NCI-H774 (cell line): ENCODE measurements around the gene SEC63.
A peak's percentile ranks its signal among the peaks of the same experiment; 100 is the strongest.
"Not testable (repeated sequence)": the region's sequence is repeated elsewhere in the genome, so short reads cannot be mapped to it uniquely, and the experiment has no call there.

Experiments
- DNase-seq: peaks from one replicate; lab custom pipeline; 2025; lab: John Stamatoyannopoulos, UW

Gene SEC63

DNA sequence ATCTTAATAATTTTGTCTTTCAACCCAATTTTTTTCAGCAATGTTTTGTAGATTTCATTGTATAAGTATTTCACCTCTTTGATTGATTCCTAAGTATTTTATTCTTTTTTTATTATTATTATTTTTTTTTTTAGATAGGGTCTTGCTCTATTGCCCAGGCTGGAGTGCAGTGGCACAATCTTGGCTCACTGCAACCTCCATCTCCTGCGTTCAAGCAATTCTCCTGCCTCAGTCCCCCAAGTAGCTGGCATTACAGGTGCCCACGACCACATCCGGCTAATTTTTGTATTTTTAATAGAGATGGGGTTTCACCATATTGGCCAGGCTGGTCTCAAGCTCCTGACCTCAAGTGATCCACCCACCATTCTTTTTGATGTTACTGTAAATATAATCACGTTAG is 97.0 kb downstream of the SEC63 start:
- DNase-seq, result not testable (repeated sequence)

DNA sequence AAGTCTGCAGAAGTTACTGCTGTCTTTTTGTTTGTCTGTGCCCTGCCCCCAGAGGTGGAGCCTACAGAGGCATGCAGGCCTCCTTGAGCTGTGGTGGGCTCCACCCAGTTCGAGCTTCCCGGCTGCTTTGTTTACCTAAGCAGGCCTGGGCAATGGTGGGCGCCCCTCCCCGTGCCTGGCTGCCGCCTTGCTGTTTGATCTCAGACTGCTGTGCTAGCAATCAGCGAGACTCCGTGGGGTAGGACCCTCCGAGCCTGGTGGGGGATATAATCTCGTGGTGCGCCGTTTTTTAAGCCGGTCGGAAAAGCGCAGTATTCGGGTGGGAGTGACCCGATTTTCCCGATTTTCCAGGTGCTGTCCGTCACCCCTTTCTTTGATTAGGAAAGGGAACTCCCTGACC is 97.9 kb downstream of the SEC63 start:
- not testable (repeated sequence) for DNase-seq

DNA sequence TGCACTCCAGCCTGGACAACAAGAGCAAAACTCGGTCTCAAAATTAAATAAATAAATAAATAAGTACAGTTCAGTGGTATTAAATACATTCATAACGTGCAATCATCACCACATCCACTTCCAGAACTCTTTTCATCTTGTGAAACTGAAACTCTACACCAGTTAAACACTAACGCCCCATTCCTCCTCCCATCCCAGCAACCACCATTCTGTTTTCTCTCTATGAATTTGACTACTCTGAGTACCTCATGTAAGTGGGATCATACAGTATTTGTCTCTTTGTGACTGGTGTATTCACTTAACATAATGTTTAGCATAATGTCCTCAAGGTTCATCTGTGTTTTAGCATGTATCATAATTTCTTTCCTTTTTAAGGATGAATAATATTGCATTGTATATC is 104.8 kb downstream of the SEC63 start:
- no peak for DNase-seq

DNA sequence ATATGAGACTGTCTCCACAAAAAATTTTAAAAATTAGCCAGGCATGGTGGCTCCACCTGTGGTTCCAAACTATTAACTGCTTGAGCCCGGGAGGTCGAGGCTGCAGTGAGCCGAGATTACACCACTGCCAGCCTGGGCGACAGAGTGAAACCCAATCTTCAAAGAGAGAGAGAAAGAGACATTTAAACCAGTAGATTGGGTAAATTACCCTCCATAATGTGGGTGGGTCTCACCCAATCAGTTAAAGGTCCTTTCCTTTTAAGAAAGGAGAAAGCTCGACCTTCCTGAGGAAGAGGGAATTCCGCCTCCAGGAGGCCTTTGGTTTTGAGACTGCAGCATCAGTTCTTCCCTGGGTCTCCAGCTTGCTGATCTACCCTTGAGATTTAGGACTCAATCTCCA is 108.7 kb downstream of the SEC63 start:
- DNase-seq, result no peak

DNA sequence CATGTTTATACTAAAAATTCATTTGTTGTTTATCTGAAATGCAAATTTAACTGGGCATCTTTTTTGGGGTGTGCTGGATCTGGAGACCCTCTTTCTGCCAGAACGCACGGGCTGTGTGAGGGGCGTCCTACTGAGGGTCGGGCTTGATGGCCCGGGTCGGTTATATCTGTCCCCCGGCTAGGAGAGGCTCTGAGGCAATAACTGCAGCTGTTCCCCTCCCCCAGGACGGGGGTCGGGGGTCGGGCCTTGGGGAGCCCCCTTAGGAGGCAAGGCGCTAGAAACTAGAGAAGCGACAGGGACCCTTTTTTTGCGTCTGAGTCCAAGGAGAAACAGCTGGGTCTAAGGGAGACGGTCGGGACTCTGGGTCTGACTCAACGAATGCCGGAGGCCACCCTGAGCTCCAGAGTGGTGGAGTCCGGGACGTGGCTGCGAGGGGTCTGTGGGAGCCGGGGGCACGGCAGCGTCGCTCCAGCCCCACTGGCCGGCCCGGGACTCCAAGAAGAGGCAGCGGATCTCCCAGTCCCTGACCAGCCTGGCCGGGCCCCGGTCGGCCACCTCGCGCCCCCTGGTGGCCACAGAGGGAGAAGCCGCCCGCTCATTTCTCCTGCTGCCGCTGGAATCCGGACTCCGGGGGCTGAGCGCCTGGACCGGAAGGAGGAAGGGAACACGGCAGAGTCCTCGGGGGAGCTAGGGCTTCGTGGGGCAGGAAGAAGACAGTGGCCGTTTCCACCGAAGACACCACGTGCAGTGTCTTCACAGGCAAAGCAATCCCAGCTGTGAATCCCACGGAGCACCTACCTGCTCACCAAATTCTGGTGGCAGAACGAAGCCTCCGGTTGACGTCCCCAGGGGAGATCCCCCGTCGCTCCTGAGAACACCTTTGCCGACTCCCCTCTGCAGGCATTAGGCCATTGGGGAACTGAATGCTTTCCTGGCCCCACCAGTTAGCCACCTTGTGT is 109.9 kb downstream of the SEC63 start:
- peak; percentile 91 for DNase-seq

DNA sequence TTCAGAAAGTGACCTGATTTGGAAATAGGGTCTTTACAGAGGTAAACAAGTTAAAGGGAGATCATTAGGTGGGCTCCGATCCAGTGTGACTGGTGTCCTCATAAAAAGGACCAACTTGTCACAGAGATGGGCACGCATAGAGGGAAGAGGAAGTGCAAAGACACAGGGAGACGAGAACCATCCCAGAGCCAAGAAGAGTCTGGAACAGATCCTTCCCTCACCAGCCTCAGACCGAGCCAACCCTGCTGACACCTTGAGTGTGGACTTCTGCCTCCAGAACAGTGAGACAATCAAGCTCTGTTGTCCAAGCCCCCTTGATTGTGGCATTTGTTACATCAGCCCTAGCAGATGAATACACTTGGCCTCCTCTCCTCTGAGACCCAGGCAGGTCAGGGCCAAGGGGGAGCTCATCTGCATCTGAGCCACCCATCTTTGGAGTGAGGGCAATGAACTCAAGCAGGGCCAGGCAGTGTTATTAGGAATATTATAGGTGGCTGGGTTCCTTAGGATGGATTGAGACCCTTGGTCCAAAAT is 111.7 kb downstream of the SEC63 start:
- no peak for DNase-seq

DNA sequence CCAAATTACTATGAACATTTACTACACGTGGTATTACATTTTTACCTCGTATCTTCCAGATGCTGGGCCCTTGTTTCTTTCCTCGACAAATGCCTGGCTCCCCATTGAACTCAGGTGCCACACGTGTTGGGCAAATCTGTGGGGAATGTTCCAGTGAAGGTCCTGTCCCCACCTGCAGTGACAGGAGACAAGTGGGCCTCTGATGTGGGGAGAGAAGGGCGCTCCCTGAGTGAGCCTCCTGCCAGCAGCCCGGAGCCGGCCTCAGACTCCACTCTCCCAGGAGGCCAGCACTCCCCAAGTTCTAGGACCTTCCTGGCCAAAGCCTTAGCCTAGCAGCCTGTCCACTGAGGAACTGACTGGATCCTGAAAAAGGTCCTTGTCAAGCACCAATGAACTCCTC is 112.2 kb downstream of the SEC63 start:
- DNase-seq, result no peak

DNA sequence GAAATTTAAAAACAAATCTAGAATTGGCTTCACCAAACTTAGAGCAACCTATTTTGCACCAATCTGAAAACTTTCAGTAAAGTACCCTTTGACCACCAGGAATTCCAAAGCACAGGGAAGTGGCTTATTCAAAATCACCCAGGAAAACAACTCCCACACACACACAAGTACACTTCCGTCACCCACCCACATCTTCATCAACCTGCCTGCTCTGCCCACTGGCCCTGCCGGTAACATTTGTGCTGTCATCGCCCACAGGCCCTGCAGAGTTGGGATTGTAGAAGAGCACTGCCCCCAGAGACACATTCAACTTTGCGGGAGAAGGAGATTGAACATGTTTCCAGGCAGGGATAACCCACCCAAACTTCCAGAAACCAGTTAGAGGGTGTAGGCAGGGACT is 114.6 kb downstream of the SEC63 start:
- no peak for DNase-seq

DNA sequence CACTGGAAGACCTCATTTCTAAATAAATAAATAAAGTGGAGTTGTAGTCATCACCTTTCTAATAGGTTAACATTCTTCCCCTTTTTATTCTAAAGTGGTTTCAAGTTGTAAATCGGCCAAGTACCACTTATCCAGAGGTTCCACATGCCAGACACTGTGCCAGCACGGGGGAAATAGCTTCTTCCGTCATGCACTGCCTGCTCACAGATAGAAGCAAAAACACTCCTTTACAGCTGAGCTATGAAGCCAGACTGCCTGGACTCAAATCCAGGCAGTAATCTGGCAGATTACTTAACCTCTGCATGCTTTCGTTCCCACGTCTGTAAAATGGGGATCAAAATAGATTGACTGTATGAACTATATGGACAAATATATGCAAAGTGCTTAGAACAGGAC is 116.7 kb downstream of the SEC63 start:
- DNase-seq, result no peak

DNA sequence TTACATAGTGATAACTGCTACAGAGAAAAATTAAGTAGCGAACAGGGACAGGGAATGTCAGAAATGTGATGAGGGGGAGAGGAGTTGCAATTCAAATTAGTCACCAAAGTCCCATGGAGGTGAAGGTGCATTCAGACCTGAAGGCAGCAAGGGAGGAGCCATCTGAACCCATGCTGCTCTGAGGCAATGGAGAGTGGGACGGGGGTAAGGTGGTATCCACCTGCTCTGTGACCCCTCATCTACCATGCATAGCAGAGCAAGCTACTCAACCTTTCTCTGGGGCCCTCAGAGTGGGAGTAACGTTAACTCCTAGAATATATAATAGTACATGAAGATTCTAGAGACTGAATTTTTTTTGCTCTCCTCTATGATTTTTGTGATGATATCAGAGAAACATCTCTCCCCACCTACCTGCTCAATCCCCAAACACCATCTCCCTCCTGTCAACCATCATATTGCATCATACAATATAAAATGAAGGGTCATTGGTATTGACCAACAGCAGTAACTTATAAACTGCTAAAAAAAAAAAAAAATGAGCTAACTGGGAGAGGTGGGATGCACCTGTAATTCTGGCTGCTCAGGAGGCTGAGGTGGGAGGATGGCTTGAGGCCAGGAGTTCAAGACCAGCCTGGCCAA is 117.3 kb downstream of the SEC63 start:
- DNase-seq, result no peak

DNA sequence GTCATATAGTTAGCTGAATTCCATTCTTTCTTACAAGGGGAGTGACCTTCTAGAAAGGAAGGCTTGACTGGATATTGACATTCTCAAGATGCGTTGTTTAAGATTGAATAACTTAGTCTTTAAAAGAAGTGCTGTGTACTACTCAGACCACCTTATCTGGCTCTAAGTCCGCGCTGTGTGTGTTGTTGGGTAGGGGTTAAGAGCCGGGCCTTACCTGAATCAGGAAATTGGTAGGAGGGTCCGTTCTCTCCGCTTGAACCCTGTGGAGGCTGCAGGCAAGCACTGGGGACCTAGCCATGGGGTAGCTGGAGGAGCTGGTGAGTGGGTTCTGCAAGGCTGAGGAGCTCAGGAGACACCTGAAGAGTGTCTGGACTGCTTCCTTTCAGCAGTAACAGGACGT is 124.9 kb downstream of the SEC63 start:
- DNase-seq, result no peak

DNA sequence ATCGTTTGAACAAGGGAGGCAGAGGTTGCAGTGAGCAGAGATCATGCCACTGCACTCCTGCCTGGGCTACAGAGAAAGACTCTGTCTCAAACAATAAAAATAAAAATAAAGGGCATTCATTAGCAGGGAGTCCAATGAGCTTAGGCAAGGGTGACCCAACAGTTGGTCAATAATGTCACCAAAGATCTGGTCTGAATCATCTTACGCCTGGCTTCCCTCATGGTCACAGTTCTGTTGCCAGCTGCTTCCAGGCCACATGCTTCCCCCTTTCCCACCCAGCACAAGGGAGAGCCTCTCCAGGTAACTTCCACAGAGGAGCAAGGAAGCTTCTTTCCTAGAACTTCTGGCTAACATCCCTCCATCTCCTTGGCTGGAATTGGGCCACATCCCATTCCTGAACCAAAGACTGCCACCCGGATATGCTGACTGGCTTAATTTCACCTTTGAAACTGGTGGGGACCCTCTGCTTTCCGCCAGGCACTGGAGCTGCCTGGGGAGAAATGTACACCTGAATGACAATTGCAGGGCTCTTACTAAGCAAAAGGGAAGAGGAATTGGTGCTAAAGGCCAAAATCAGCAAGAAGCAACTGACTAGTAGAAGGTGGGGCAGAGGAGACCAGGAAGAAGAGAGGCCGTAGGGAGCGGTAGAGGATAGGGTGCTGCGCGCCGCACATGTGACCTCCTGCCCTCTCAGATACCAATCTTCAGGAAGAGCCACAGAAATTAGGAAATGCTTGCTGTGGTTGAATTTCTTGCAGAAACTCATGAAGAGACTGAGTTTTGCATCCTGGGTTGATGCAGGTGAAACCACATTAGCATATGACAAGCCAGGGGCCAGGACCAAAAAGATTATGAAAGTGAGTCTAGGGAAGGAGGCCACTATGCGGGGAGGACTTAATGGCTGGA is 125.6 kb downstream of the SEC63 start:
- no peak for DNase-seq

DNA sequence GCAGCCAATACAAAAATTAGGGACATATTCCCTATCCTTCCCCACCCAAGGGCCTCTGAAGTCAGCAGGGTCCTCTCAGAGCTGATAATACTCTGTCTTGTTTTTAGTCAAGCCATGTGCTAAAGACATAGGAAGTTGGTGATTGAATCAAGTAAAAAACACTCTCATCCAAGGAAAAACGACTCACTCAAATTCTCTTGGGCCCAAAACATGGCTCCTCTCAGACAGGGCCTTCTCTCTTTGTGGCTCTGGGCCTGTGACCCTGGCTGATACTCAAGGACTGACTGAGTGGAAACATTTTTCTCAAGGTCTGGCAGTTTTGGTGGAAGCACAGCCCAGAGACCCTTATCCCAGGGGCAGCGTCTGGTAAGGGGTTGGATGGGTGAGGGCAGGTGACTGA is 127.9 kb downstream of the SEC63 start:
- no peak for DNase-seq

DNA sequence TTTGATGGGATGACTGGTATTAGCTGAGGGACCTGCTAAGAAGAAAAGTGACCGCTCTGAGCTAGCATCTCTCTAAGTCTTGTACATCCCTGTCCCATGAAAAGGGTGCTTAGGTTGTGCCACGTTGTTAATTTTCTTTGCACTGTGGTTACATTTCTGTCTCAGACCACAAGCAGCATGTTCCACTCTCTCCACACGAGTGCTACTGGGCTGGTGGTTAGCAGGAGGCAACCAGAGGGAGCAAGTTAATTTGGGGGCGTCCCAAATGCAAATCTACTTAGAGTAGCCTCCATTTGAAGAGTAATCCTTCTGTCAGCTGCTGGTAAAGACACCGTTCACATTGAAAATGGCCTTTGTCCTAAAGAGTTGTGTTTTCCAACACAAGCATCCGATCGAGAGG is 130.5 kb downstream of the SEC63 start:
- DNase-seq, result no peak

DNA sequence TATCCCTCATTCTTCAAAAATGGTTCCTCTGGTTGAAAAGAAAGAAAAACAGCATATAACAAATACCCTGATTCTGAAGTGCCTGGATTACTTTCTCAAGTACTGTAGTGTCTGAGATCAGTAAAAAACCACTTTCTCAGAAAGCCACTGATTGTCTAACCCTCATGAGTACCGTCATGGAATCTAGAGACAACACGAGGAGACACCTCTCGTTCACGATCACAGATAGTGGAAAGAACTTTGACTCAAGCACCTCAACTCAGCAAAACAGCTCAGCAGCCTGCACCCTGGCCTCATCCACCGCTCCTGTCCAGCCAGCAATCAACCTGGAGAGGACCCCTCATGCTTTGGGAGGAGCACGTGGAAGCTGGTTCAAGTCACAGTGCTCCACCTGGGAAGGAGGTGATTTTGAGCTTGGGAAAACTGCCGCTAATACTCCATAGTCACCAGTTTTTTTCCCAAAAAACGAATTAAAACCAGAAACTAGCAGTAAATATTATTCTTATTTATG is 134.9 kb downstream of the SEC63 start:
- DNase-seq, result no peak

DNA sequence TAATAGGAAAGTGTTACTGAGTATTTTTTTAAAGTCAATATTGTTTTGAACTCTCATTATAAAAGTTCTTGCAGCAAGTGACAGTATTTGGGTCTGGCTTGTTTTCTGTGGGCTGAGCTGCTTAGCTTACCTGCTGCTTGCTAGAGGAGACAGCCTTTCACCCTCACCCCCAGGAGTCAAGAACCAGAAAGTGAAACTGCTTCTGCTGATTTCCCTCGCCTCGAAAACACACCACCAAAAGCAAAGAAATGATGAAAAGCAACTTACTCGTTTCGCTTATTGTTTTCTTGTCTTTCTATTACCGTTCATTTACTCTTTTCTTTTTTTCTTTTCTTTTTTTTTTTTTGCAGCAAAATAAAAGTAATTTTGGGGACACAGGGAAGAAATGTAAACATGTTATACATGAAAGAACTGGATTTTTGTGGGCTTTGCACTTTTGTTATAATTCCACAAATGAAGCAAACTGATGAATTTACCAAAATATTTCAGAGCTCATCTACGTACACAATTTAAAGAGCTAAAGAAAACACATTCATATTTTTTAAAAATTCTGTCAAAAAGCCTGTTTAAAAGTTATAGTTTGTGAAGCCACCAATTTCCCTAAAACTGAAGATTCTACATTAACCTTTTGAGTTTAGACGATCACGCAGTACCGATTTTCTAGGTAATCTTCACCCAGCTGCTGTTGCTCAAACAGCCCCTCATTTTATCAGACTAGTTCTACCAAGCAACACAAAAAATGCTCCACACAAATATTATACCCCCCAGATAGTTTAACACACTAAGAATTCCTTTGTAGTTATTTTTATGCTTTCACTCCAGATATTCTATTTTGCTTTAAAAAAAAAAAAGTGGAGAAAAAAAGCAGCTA is 135.6 kb downstream of the SEC63 start:
- DNase-seq, result no peak

DNA sequence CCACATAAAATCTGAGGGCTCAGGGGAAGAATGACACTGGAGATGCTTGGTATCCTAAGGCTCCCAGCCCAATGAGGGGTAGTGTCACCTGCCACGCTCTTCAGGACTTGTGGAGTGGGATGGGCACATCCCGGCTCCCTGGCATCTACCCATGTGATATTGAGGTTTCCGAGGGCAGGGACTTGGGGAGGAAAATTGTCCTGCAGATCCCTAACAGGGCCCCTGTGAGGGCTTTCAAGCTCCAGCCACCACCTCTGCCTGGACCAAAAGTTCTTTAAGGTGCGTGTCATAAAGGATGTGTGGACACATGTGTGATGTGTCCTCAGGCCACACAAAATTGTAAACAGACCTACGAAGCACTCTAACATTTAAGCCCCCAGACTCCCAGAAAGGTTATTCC is 136.4 kb downstream of the SEC63 start:
- no peak for DNase-seq

DNA sequence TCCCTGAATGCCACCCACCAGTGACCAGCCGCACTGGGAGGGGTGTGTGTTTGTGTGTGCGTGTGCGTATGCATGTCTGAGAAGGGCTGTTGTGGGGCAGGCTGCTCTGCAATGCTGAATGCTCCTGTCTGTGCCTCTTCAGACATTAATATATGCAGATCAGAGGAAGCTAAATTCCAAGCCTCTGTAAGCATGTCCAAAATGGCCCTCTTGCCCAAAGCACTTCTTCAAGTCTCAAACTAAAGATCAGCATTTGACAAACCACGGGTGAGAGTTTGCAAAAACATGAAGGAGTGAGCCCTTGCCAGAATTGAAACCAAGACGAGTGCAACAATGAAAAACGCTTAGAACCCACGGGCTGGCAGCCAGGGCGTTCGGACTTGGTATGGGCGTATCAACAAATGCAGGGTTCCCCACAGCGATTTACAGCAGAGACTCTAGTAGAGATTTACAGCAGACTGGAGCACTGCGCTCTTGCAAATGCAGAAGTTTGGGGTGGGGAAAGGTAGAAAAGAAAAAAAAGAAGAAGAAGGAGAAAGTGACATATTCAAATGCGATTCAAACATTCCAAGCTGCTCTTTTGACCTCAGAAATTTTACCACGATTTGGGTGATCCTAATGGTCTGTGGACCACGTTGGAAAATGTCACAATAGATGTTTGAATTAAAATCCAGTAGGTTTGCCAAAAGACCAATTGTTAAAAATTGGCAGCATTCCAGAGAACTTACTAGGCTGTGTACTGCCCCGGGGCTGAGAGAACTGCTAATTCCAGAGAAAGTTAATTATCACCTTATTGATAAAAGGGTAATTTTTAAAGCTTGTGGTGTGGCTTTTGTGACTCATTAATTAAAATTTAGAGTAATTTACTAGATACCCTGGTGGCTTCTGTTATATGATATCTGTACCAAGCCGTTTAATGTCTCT is 137.4 kb downstream of the SEC63 start:
- DNase-seq, result peak; percentile 44

DNA sequence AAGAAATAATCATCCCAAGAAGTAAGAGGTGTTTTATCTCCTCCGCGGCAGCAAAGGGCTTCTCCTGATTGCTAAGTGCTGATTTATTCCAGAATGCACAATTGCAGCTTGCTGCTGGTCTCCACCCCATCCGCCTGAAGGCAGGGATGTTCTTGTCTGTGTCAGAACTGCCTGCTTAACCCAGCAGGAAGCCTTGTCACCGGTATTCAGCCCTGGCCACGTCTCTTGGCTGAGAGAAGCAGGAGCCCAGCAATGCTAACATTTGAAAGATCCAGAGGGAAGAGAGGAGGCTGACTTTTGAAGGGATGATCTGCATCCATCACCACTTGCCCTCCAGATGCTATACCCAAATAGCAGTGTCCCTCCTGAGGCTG is 138.1 kb downstream of the SEC63 start:
- no peak for DNase-seq

DNA sequence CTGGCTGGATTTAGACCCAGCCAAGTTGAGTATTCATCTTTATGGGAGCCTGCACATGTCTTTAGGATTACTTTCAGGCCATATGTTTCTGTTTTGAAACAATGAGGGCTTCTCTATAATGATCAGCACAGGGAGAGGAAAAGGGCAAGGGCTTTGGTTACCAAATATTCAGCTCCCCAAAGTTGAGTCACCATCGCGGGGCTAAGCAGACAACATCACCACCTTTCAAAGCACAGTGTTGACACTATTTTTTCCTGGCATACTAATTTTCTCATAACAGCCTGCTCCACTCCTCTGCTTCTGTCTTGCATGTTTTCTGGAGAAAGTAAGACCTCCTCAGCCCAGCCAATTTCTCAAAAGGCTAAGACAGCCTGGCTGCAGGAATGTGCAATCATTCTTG is 138.8 kb downstream of the SEC63 start:
- no peak for DNase-seq
